GM18951 (cell line): Measurements from ENCODE around the gene PLCL2.

ENCODE experiments used
- POLR2A ChIP-seq: IDR thresholded peaks from 4 replicates; pipeline ENCODE4 v1.6.1; 2011; ENCODE audit warnings: mild to moderate bottlenecking; ENCODE audit not compliant: insufficient read length, insufficient read depth; ENCODE audit errors: extremely low read depth
- in situ Hi-C: fragments of 300-500 bp; cut with MboI; formaldehyde crosslinking; loops from one replicate; pipeline ENCODE4 v1.12.0; 2022; ENCODE audit warnings: low sequenced_read_pairs, mixed read lengths, inconsistent platforms; ENCODE audit not compliant: unreplicated experiment

The PLCL2 gene

GRCh38 chr3:17021614-17022013, 136.9 kb downstream of the PLCL2 start:
- in situ Hi-C loops, result no loop called here
- TF ChIP-seq POLR2A, result no peak

GRCh38 chr3:17023006-17023664, 138.4 kb downstream of the PLCL2 start:
- in situ Hi-C loops, result no loop called here

GRCh38 chr3:17025594-17026139, 140.9 kb downstream of the PLCL2 start:
- in situ Hi-C loops, result no loop called here
- TF ChIP-seq POLR2A, result no peak

More at GRCh38 chr3:17023006-17023664, 138.4 kb downstream of the PLCL2 start:
- no peak for TF ChIP-seq POLR2A

GRCh38 chr3:17027318-17027717, 142.6 kb downstream of the PLCL2 start:
- in situ Hi-C loops, result no loop called here
- TF ChIP-seq POLR2A, result no peak

- no peak for TF ChIP-seq POLR2A
- in situ Hi-C loops, result no loop called here
Measured at GRCh38 chr3:17028363-17028762, 143.6 kb downstream of the PLCL2 start.

GRCh38 chr3:17030438-17030837, 145.7 kb downstream of the PLCL2 start:
- TF ChIP-seq POLR2A, result no peak
- in situ Hi-C loops, result no loop called here

GRCh38 chr3:17030956-17031652, 146.3 kb downstream of the PLCL2 start:
- in situ Hi-C loops, result no loop called here
- TF ChIP-seq POLR2A, result no peak

- in situ Hi-C loops, result no loop called here
- no peak for TF ChIP-seq POLR2A
Measured at GRCh38 chr3:17032407-17033034, 147.8 kb downstream of the PLCL2 start.

- in situ Hi-C loops, result no loop called here
- TF ChIP-seq POLR2A, result no peak
Measured at GRCh38 chr3:17033516-17034168, 148.9 kb downstream of the PLCL2 start.

- no peak for TF ChIP-seq POLR2A
- in situ Hi-C loops, result no loop called here
Measured at GRCh38 chr3:17035033-17035432, 150.3 kb downstream of the PLCL2 start.

GRCh38 chr3:17035966-17036365, 151.2 kb downstream of the PLCL2 start:
- in situ Hi-C loops, result no loop called here
- TF ChIP-seq POLR2A, result no peak

GRCh38 chr3:17038141-17038540, 153.4 kb downstream of the PLCL2 start:
- TF ChIP-seq POLR2A, result no peak
- in situ Hi-C loops, result no loop called here

GRCh38 chr3:17038900-17039553, 154.3 kb downstream of the PLCL2 start:
- in situ Hi-C loops, result no loop called here

More at GRCh38 chr3:17038900-17039553, 154.3 kb downstream of the PLCL2 start:
- TF ChIP-seq POLR2A, result no peak
